WTC11 (cell line): ENCODE results near the gene PDE1C. TPM values are rescaled to one million over a fixed set of nuclear protein-coding genes. Genes with fewer than 3 reads are reported as not detected.

Experiments used
- ATAC-seq: fragments of 200-7000 bp; cut with Tn5 transposase; 2 replicates; pipeline ENCODE4 v1.10.0; 2021; ENCODE audit warnings: mild to moderate bottlenecking, moderate library complexity
- CTCF ChIA-PET: fragments of 300-600 bp; sonication (Branson Sonifier 250); formaldehyde crosslinking; loops from one replicate; lab custom pipeline; 2021; ENCODE audit warnings: antibody characterized with exemption; lab: Charles Lee
- POLR2A ChIA-PET: fragments of 350-600 bp; sonication (Branson Sonifier 250); formaldehyde crosslinking; loops from one replicate; lab custom pipeline; 2021; ENCODE audit warnings: antibody characterized with exemption; lab: Charles Lee
- DNase-seq: peaks from one replicate; pipeline ENCODE4 v3.0.0; 2021; ENCODE audit warnings: low spot score
- H3K27ac Mint-ChIP-seq: 2 replicates; pipeline ENCODE4 v1.8.0; 2021; ENCODE audit warnings: mixed read lengths
- H3K27me3 Mint-ChIP-seq: 2 replicates; pipeline ENCODE4 v1.8.0; 2021; ENCODE audit warnings: low read depth, mild to moderate bottlenecking, moderate library complexity, mixed read lengths
- H3K36me3 Mint-ChIP-seq: 2 replicates; pipeline ENCODE4 v1.8.0; 2021; ENCODE audit warnings: mixed read lengths
- H3K4me1 Mint-ChIP-seq: 2 replicates; pipeline ENCODE4 v1.8.0; 2022; ENCODE audit warnings: mixed read lengths
- H3K4me3 Mint-ChIP-seq: 2 replicates; pipeline ENCODE4 v1.8.0; 2021; ENCODE audit warnings: mild to moderate bottlenecking, moderate library complexity, mixed read lengths
- H3K9me3 Mint-ChIP-seq: 2 replicates; pipeline ENCODE4 v1.8.0; 2021; ENCODE audit warnings: mixed read lengths
- CBFB ChIP-seq: sonication (generic); formaldehyde crosslinking; IDR thresholded peaks from 2 replicates; pipeline ENCODE4 v1.8.1; 2022; ENCODE audit warnings: mild to moderate bottlenecking, low read depth, missing genetic modification reagents
- ESRRA ChIP-seq: sonication (generic); formaldehyde crosslinking; IDR thresholded peaks from 2 replicates; pipeline ENCODE4 v1.8.1; 2022; ENCODE audit warnings: mild to moderate bottlenecking, missing genetic modification reagents, borderline replicate concordance
- ETV6 ChIP-seq: sonication (generic); formaldehyde crosslinking; IDR thresholded peaks from 2 replicates; pipeline ENCODE4 v1.8.1; 2022; ENCODE audit warnings: mild to moderate bottlenecking, missing genetic modification reagents
- FOXJ3 ChIP-seq: sonication (generic); formaldehyde crosslinking; IDR thresholded peaks from 2 replicates; pipeline ENCODE4 v1.9.0; 2021; ENCODE audit warnings: missing genetic modification reagents, mild to moderate bottlenecking, borderline replicate concordance
- NFYB ChIP-seq: sonication (generic); formaldehyde crosslinking; conservative IDR thresholded peaks from 2 replicates; pipeline ENCODE4 v1.8.0; 2022; ENCODE audit warnings: low read depth, missing genetic modification reagents
- NR1H2 ChIP-seq: sonication (generic); formaldehyde crosslinking; IDR thresholded peaks from 2 replicates; pipeline ENCODE4 v1.9.0; 2021; ENCODE audit warnings: mild to moderate bottlenecking, moderate library complexity, missing genetic modification reagents
- TCF7 ChIP-seq: sonication (generic); formaldehyde crosslinking; IDR thresholded peaks from 2 replicates; pipeline ENCODE4 v1.8.0; 2022; ENCODE audit warnings: mild to moderate bottlenecking, low read depth, missing genetic modification reagents, moderate library complexity
- ZNF121 ChIP-seq: sonication (generic); formaldehyde crosslinking; IDR thresholded peaks from 2 replicates; pipeline ENCODE4 v1.8.0; 2023; ENCODE audit warnings: missing genetic modification reagents
- total RNA-seq: library from RNA; stranded (reverse); gene quantifications from 3 replicates; pipeline ENCODE4 v1.2.3, GENCODE V29; 2021
- TF ChIP-seq, protein P1 (sequence below): sonication (generic); formaldehyde crosslinking; IDR thresholded peaks from 2 replicates; pipeline ENCODE4 v1.8.1; 2023; ENCODE audit warnings: mild to moderate bottlenecking, moderate library complexity, missing genetic modification reagents
- TF ChIP-seq, protein P2 (sequence below): sonication (generic); formaldehyde crosslinking; IDR thresholded peaks from 2 replicates; pipeline ENCODE4 v1.8.0; 2023; ENCODE audit warnings: mild to moderate bottlenecking, missing genetic modification reagents
- TF ChIP-seq, protein P3 (sequence below): fragments of 200-600 bp; IDR thresholded peaks from 2 replicates; pipeline ENCODE4 v1.8.0; 2022; ENCODE audit warnings: antibody characterized with exemption
- TF ChIP-seq, protein P4 (sequence below): sonication (generic); formaldehyde crosslinking; IDR thresholded peaks from 2 replicates; pipeline ENCODE4 v1.8.1; 2022; ENCODE audit warnings: low read depth, missing genetic modification reagents, borderline replicate concordance
- TF ChIP-seq, protein P5 (sequence below): fragments of 250-450 bp; sonication (Bioruptor Pico); IDR thresholded peaks from 2 replicates; pipeline ENCODE4 v2.1.2; 2022; ENCODE audit warnings: mild to moderate bottlenecking, moderate library complexity
- TF ChIP-seq, protein P6 (sequence below): sonication (generic); formaldehyde crosslinking; IDR thresholded peaks from 2 replicates; pipeline ENCODE4 v1.8.1; 2023; ENCODE audit warnings: mild to moderate bottlenecking, missing genetic modification reagents, borderline replicate concordance

The PDE1C gene
- total RNA-seq, 1 experiment from 2014 or later: 0.55 TPM

DNA sequence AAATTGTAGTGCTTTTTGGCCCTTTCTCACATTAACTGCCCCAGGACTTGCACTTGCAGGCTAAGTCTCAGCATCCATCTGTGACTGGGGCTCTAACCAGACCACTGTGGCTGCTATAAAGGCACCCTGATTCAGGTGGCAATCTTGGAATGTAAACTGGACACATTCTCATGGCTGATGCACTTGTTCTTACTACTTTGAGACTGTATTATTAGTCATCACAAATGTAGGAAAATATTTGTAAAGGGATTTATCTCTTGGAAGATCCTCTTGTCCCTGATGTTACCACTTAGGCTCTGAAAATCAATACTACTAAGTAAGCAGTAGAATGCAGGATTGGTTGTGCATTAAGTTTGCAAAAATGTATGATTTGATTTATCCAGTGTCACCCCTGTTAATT lies 25.0 kb downstream of the PDE1C start (continued):
- TF ChIP-seq, protein P1, sequence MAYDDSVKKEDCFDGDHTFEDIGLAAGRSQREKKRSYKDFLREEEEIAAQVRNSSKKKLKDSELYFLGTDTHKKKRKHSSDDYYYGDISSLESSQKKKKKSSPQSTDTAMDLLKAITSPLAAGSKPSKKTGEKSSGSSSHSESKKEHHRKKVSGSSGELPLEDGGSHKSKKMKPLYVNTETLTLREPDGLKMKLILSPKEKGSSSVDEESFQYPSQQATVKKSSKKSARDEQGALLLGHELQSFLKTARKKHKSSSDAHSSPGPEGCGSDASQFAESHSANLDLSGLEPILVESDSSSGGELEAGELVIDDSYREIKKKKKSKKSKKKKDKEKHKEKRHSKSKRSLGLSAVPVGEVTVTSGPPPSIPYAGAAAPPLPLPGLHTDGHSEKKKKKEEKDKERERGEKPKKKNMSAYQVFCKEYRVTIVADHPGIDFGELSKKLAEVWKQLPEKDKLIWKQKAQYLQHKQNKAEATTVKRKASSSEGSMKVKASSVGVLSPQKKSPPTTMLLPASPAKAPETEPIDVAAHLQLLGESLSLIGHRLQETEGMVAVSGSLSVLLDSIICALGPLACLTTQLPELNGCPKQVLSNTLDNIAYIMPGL (CRISPR knock-in tag): no peak
- TF ChIP-seq FOXJ3 (CRISPR knock-in tag): no peak

DNA sequence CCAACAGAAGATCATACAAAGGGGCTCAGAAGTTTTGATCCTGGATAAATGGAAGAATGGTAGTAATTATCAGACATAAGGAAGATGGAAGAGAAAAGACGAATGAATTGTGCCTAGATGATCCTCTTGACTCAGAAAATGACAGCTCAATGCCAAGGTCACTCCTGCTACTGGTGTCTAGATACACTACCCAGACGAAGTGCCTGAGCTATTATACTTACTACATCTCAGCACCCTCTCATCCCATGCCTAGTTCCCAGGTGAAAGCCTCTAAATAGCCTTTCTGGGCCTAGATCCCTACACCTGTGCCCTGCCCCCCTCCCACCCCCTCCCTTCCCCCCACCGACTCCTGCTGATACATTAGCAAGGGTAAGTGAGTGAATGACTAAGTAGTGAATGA lies 25.5 kb downstream of the PDE1C start:
- H3K36me3 Mint-ChIP-seq: no peaks in the 10 kb centered on the region
- POLR2A ChIA-PET: no interaction called here
- no peaks in the 10 kb centered on the region for H3K9me3 Mint-ChIP-seq
- no peak overlapping the region for H3K27ac Mint-ChIP-seq
- H3K4me3 Mint-ChIP-seq: no peak overlapping the region
- TF ChIP-seq NFYB (CRISPR knock-in tag): no peak
- no peak for TF ChIP-seq NR1H2 (CRISPR knock-in tag)
- no peak for TF ChIP-seq TCF7 (CRISPR knock-in tag)
- TF ChIP-seq, all 79 proteins: peak for 0
- H3K4me1 Mint-ChIP-seq: peaks cover 18% of the 10 kb centered on the region
- no peak for DNase-seq
- CTCF ChIA-PET: no interaction called here
- H3K27me3 Mint-ChIP-seq: peaks cover 28% of the 10 kb centered on the region
- ATAC-seq: peak; percentile 22; the same call in 1 of the 2 replicates

DNA sequence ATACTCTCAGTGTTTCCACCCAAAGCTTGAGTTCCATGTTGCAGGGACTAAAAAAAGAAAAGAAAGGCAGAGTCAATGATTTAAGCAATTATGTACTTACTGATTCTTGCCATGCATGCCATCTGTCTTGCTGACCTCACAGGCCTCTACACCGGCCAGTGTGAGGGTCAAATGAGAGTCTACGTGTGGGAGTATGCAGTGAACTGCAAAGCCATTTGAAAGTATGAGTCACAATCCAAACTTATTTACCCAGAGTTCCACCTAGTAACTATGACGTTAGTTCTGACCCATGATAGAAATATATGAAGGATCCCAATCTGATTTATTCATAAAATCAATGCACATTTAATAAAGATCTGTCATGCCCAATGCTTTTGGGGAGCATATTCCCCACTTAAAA lies 26.5 kb downstream of the PDE1C start:
- H3K36me3 Mint-ChIP-seq: no peaks in the 10 kb centered on the region
- TF ChIP-seq ETV6 (CRISPR knock-in tag): no peak
- TF ChIP-seq, protein P2, sequence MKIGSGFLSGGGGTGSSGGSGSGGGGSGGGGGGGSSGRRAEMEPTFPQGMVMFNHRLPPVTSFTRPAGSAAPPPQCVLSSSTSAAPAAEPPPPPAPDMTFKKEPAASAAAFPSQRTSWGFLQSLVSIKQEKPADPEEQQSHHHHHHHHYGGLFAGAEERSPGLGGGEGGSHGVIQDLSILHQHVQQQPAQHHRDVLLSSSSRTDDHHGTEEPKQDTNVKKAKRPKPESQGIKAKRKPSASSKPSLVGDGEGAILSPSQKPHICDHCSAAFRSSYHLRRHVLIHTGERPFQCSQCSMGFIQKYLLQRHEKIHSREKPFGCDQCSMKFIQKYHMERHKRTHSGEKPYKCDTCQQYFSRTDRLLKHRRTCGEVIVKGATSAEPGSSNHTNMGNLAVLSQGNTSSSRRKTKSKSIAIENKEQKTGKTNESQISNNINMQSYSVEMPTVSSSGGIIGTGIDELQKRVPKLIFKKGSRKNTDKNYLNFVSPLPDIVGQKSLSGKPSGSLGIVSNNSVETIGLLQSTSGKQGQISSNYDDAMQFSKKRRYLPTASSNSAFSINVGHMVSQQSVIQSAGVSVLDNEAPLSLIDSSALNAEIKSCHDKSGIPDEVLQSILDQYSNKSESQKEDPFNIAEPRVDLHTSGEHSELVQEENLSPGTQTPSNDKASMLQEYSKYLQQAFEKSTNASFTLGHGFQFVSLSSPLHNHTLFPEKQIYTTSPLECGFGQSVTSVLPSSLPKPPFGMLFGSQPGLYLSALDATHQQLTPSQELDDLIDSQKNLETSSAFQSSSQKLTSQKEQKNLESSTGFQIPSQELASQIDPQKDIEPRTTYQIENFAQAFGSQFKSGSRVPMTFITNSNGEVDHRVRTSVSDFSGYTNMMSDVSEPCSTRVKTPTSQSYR: no peak
- TF ChIP-seq, protein P3, sequence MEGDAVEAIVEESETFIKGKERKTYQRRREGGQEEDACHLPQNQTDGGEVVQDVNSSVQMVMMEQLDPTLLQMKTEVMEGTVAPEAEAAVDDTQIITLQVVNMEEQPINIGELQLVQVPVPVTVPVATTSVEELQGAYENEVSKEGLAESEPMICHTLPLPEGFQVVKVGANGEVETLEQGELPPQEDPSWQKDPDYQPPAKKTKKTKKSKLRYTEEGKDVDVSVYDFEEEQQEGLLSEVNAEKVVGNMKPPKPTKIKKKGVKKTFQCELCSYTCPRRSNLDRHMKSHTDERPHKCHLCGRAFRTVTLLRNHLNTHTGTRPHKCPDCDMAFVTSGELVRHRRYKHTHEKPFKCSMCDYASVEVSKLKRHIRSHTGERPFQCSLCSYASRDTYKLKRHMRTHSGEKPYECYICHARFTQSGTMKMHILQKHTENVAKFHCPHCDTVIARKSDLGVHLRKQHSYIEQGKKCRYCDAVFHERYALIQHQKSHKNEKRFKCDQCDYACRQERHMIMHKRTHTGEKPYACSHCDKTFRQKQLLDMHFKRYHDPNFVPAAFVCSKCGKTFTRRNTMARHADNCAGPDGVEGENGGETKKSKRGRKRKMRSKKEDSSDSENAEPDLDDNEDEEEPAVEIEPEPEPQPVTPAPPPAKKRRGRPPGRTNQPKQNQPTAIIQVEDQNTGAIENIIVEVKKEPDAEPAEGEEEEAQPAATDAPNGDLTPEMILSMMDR: no peak
- TF ChIP-seq ESRRA (CRISPR knock-in tag): no peak
- TF ChIP-seq, protein P1 (CRISPR knock-in tag): no peak
- TF ChIP-seq, all 79 proteins: peak for 0
- CTCF ChIA-PET: no interaction called here
- H3K27ac Mint-ChIP-seq: no peak overlapping the region
- peaks cover 18% of the 10 kb centered on the region for H3K4me1 Mint-ChIP-seq
- ATAC-seq (no peak), DNase-seq (no peak)
- peaks cover 28% of the 10 kb centered on the region for H3K27me3 Mint-ChIP-seq
- no peak overlapping the region for H3K4me3 Mint-ChIP-seq
- POLR2A ChIA-PET: interaction anchor here (0.5 kb wide), 1 partner anchor 231 kb away, joined by 3 read pairs; no protein-coding TSS in a partner anchor
- H3K9me3 Mint-ChIP-seq: no peaks in the 10 kb centered on the region

DNA sequence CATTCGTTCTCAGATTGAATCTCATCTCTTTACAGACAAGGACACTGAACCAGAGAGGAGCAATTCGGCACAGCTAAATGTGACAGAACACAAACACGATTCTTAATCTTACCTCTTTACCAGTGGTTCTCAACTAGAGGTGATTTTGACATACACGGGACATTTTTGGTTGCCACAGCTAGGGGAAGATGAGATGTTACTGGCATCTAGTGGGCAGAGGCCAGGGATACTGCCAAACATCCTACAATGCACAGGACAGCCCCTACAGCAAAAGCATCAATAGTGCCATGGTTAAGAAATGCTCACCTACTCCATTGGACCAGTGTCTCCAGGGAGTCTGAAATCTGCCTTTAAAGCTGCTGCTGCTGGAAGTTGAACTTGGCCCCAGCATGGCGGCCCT lies 27.3 kb downstream of the PDE1C start:
- ATAC-seq (no peak), DNase-seq (no peak)
- H3K27me3 Mint-ChIP-seq: peaks cover 27% of the 10 kb centered on the region
- ChIA-PET CTCF (interaction anchor here (1.0 to 1.7 kb wide), 2 partner anchors 19 to 228 kb away, joined by 4 to 5 read pairs; no protein-coding TSS in a partner anchor), POLR2A (no interaction called here)
- H3K36me3 Mint-ChIP-seq: no peaks in the 10 kb centered on the region
- no peak overlapping the region for H3K27ac Mint-ChIP-seq
- no peak overlapping the region for H3K4me3 Mint-ChIP-seq
- no peaks in the 10 kb centered on the region for H3K9me3 Mint-ChIP-seq
- H3K4me1 Mint-ChIP-seq: peaks cover 18% of the 10 kb centered on the region
- no peak for TF ChIP-seq ZNF121
- TF ChIP-seq, protein P4, sequence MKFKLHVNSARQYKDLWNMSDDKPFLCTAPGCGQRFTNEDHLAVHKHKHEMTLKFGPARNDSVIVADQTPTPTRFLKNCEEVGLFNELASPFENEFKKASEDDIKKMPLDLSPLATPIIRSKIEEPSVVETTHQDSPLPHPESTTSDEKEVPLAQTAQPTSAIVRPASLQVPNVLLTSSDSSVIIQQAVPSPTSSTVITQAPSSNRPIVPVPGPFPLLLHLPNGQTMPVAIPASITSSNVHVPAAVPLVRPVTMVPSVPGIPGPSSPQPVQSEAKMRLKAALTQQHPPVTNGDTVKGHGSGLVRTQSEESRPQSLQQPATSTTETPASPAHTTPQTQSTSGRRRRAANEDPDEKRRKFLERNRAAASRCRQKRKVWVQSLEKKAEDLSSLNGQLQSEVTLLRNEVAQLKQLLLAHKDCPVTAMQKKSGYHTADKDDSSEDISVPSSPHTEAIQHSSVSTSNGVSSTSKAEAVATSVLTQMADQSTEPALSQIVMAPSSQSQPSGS (CRISPR knock-in tag): no peak
- TF ChIP-seq CBFB (CRISPR knock-in tag): no peak
- TF ChIP-seq, protein P5, sequence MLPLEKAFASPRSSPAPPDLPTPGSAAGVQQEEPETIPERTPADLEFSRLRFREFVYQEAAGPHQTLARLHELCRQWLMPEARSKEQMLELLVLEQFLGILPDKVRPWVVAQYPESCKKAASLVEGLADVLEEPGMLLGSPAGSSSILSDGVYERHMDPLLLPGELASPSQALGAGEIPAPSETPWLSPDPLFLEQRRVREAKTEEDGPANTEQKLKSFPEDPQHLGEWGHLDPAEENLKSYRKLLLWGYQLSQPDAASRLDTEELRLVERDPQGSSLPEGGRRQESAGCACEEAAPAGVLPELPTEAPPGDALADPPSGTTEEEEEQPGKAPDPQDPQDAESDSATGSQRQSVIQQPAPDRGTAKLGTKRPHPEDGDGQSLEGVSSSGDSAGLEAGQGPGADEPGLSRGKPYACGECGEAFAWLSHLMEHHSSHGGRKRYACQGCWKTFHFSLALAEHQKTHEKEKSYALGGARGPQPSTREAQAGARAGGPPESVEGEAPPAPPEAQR (CRISPR knock-in tag): no peak
- TF ChIP-seq, protein P6, sequence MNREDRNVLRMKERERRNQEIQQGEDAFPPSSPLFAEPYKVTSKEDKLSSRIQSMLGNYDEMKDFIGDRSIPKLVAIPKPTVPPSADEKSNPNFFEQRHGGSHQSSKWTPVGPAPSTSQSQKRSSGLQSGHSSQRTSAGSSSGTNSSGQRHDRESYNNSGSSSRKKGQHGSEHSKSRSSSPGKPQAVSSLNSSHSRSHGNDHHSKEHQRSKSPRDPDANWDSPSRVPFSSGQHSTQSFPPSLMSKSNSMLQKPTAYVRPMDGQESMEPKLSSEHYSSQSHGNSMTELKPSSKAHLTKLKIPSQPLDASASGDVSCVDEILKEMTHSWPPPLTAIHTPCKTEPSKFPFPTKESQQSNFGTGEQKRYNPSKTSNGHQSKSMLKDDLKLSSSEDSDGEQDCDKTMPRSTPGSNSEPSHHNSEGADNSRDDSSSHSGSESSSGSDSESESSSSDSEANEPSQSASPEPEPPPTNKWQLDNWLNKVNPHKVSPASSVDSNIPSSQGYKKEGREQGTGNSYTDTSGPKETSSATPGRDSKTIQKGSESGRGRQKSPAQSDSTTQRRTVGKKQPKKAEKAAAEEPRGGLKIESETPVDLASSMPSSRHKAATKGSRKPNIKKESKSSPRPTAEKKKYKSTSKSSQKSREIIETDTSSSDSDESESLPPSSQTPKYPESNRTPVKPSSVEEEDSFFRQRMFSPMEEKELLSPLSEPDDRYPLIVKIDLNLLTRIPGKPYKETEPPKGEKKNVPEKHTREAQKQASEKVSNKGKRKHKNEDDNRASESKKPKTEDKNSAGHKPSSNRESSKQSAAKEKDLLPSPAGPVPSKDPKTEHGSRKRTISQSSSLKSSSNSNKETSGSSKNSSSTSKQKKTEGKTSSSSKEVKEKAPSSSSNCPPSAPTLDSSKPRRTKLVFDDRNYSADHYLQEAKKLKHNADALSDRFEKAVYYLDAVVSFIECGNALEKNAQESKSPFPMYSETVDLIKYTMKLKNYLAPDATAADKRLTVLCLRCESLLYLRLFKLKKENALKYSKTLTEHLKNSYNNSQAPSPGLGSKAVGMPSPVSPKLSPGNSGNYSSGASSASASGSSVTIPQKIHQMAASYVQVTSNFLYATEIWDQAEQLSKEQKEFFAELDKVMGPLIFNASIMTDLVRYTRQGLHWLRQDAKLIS (CRISPR knock-in tag): no peak
